Tibial nerve (tissue), 4 donors: ENCODE data around the gene SLC33A1.

ENCODE experiments used
- EP300 ChIP-seq, 2 donors: sonication (generic); formaldehyde crosslinking; IDR thresholded peaks; one replicate each; pipeline ENCODE4 v1.6.1; 2017; ENCODE audit warnings: antibody characterized with exemption in 2 of 2, mild to moderate bottlenecking in 1 of 2
- POLR2A ChIP-seq, 2 donors: fragments of 450-650 bp; IDR thresholded peaks; one replicate each; pipeline ENCODE4 v1.6.1; 2017; ENCODE audit warnings: antibody characterized with exemption in 2 of 2, mild to moderate bottlenecking in 2 of 2, moderate library complexity in 2 of 2
- TF ChIP-seq, protein P1 (sequence below), 5 experiments: fragments of 200-600 bp in 3 of 5; fragments of 450-650 bp in 2 of 5; sonication (generic) in 3 of 5; IDR thresholded peaks; one replicate each; pipeline ENCODE4 v1.5.1; 2016 to 2019; ENCODE audit warnings: antibody characterized with exemption in 5 of 5, mild to moderate bottlenecking in 3 of 5, moderate library complexity in 2 of 5

DNA sequence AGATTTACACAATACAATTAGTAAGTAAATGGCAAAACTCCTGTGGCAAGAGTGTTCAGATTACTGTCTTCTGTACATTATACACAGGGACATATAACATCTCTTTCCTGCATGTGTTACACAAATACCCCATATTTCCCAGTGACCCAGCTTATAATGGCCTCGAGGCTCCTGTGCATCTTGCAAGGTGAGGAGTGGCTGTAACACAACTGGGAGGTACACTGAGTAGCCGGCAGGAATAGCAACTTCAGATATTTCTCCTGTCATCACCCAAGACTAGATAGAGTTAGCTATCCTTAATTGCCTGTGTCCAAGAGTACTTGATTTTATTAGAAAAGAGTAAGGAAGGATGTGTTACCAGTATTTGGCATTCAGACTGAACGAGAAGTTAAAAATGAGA lies 21.8 kb upstream of the SLC33A1 start:
- TF ChIP-seq POLR2A (IDR thresholded peaks at IDR 0.05): no peak
- TF ChIP-seq, protein P1, sequence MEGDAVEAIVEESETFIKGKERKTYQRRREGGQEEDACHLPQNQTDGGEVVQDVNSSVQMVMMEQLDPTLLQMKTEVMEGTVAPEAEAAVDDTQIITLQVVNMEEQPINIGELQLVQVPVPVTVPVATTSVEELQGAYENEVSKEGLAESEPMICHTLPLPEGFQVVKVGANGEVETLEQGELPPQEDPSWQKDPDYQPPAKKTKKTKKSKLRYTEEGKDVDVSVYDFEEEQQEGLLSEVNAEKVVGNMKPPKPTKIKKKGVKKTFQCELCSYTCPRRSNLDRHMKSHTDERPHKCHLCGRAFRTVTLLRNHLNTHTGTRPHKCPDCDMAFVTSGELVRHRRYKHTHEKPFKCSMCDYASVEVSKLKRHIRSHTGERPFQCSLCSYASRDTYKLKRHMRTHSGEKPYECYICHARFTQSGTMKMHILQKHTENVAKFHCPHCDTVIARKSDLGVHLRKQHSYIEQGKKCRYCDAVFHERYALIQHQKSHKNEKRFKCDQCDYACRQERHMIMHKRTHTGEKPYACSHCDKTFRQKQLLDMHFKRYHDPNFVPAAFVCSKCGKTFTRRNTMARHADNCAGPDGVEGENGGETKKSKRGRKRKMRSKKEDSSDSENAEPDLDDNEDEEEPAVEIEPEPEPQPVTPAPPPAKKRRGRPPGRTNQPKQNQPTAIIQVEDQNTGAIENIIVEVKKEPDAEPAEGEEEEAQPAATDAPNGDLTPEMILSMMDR (IDR thresholded peaks at IDR 0.05): no peak
- TF ChIP-seq EP300 (IDR thresholded peaks at IDR 0.05): no peak
